GM12864 (cell line): ENCODE results near the gene NFYC.

Experiments
- DNase-seq: peaks from one replicate; pipeline ENCODE4 v3.0.0-alpha.2; 2011; ENCODE audit warnings: low read depth
- H3K4me3 ChIP-seq: 2 replicates; pipeline ENCODE4 v1.5.1; 2011; ENCODE audit warnings: mild to moderate bottlenecking, low read depth, low read length, control low read depth
- CTCF ChIP-seq: IDR thresholded peaks from 2 replicates; pipeline ENCODE4 v1.5.1; 2011; ENCODE audit warnings: low read depth, mild to moderate bottlenecking, moderate library complexity, low read length, control low read depth, inconsistent platforms; ENCODE audit errors: missing control alignments

The NFYC gene

GRCh38 chr1:40679165-40679953, 12.1 kb upstream of the NFYC start:
- TF ChIP-seq CTCF = no peak
- H3K4me3 ChIP-seq = no peak overlapping the region
- DNase-seq = no peak

- no peak for TF ChIP-seq CTCF
- no peak for DNase-seq
- H3K4me3 ChIP-seq = no peak overlapping the region
Observed at GRCh38 chr1:40684669-40685068, 6.8 kb upstream of the NFYC start.

GRCh38 chr1:40687059-40687458, 4.4 kb upstream of the NFYC start:
- DNase-seq = no peak
- no peak for TF ChIP-seq CTCF
- no peak overlapping the region for H3K4me3 ChIP-seq

- no peak for TF ChIP-seq CTCF
- no peak overlapping the region for H3K4me3 ChIP-seq
- no peak for DNase-seq
Observed at GRCh38 chr1:40687661-40688060, 3.8 kb upstream of the NFYC start.

- no peak overlapping the region for H3K4me3 ChIP-seq
- no peak for DNase-seq
- no peak for TF ChIP-seq CTCF
Observed at GRCh38 chr1:40689737-40690136, 1.8 kb upstream of the NFYC start.

GRCh38 chr1:40690771-40691537, 550 bp upstream of the NFYC start:
- H3K4me3 ChIP-seq = peak overlapping the region; percentile 99
- DNase-seq = no peak
- no peak for TF ChIP-seq CTCF
